Posterior vena cava (tissue), 2 donors: ENCODE results near the gene GET3. TPM values are rescaled to one million over a fixed set of nuclear protein-coding genes. Genes with fewer than 3 reads are reported as not detected.
A peak's percentile ranks its signal among the peaks of the same experiment; 100 is the strongest.
"Not testable (repeated sequence)": the region's sequence is repeated elsewhere in the genome, so short reads cannot be mapped to it uniquely, and the experiment has no call there.

ENCODE experiments used
- DNase-seq: peaks from one replicate; pipeline ENCODE4 v3.0.0-alpha.2; 2020; ENCODE audit warnings: low spot score
- intact Hi-C, 2 donors: fragments of 100-400 bp; cut with DNase I; formaldehyde crosslinking; loops; one replicate each; pipeline versions ENCODE4 v1.14.1 to v1.14.2; 2022 to 2023
- total RNA-seq, 2 donors: library from RNA; stranded (reverse); fragmentation: NEBNext Ultra II Directional; extraction: Animal tissue kit (Norgen Biotek cat#: 25700); gene quantifications; one replicate each; pipeline ENCODE4 v1.2.1, GENCODE V29; 2021
- donor health status: DM: yes; HTN: yes; CAD: no.
- donor health status: DM: yes; HTN: yes; CAD: no.

GET3 gene
- total RNA-seq, 2 donors from 2014 or later, result 41.2 to 42.6 TPM

GRCh38 chr19:12712077-12712476, 25.2 kb upstream of the GET3 start:
- DNase-seq, intact Hi-C loops: not testable (repeated sequence)

- DNase-seq, intact Hi-C loops: not testable (repeated sequence)
Measured at GRCh38 chr19:12713304-12713703, 24.0 kb upstream of the GET3 start.

- DNase-seq, result no peak
- intact Hi-C loops, result no loop called here
Measured at GRCh38 chr19:12715102-12715501, 22.2 kb upstream of the GET3 start.

- DNase-seq, result no peak
- intact Hi-C loops, result no loop called here
Measured at GRCh38 chr19:12715929-12716328, 21.4 kb upstream of the GET3 start.

- intact Hi-C loops, result no loop called here
- DNase-seq, result no peak
Measured at GRCh38 chr19:12720296-12720695, 17.0 kb upstream of the GET3 start.

- intact Hi-C loops, result no loop called here
- no peak for DNase-seq
Measured at GRCh38 chr19:12720851-12721655, 16.2 kb upstream of the GET3 start.

- intact Hi-C loops, result no loop called here
Measured at GRCh38 chr19:12721656-12722565, 15.4 kb upstream of the GET3 start.

GRCh38 chr19:12722566-12723380, 14.5 kb upstream of the GET3 start:
- intact Hi-C loops, result no loop called here
- peak; percentile 98 for DNase-seq

More at GRCh38 chr19:12721656-12722565, 15.4 kb upstream of the GET3 start:
- DNase-seq, result peak; percentile 88

GRCh38 chr19:12723381-12723640, 14.0 kb upstream of the GET3 start:
- DNase-seq, result no peak
- intact Hi-C loops, result no loop called here

- no peak for DNase-seq
- intact Hi-C loops, result no loop called here
Measured at GRCh38 chr19:12723641-12724426, 13.5 kb upstream of the GET3 start, which contains the start of gene TNPO2. TSS of gene TNPO2 (minus strand) at chr19:12723932. CDS start at chr19:12720977, 2,955 bp downstream.

- intact Hi-C loops, DNase-seq: not testable (repeated sequence)
Measured at GRCh38 chr19:12725612-12726011, 11.7 kb upstream of the GET3 start.

GRCh38 chr19:12726988-12727316, 10.3 kb upstream of the GET3 start:
- intact Hi-C loops, result no loop called here

GRCh38 chr19:12727745-12728433, 9.4 kb upstream of the GET3 start:
- no peak for DNase-seq

More at GRCh38 chr19:12726988-12727316, 10.3 kb upstream of the GET3 start:
- DNase-seq, result no peak

GRCh38 chr19:12730064-12730463, 7.2 kb upstream of the GET3 start:
- DNase-seq, result no peak
- intact Hi-C loops, result no loop called here

More at GRCh38 chr19:12727745-12728433, 9.4 kb upstream of the GET3 start:
- intact Hi-C loops, result no loop called here

GRCh38 chr19:12731337-12731736, 6.0 kb upstream of the GET3 start:
- intact Hi-C loops, result no loop called here
- DNase-seq, result no peak

- DNase-seq, result no peak
- intact Hi-C loops, result loop anchor here in 1 of 2 donors (2.0 kb wide), 1 partner anchor 37 kb away; the partner anchor contains the start of gene FBXW9
Measured at GRCh38 chr19:12733369-12734214, 3.7 kb upstream of the GET3 start.

- intact Hi-C loops, result no loop called here
- DNase-seq, result no peak
Measured at GRCh38 chr19:12737835-12738351, 596 bp downstream of the GET3 start.
